Kidney (tissue), 14 donors: ENCODE data around the gene MAP2K7. TPM values are rescaled to one million over a fixed set of nuclear protein-coding genes. Genes with fewer than 3 reads are reported as not detected.
"Not testable (repeated sequence)": the region's sequence is repeated elsewhere in the genome, so short reads cannot be mapped to it uniquely, and the experiment has no call there.

Experiments used
- DNase-seq, 5 donors: peaks; one replicate each; pipeline ENCODE4 v3.0.0-alpha.2; 2013 to 2020
- FAIRE-seq: peaks from 2 replicates; lab custom pipeline; 2012; peaks lifted over from hg19 to GRCh38; lab: Jason Lieb, UNC
- H3K27ac ChIP-seq, 2 donors: one replicate each; pipeline ENCODE4 v1.7.0; 2013; ENCODE audit warnings: low read depth in 2 of 2, low read length in 2 of 2, inconsistent platforms in 1 of 2
- H3K27me3 ChIP-seq: one replicate; pipeline ENCODE4 v1.7.1; 2013; ENCODE audit warnings: low read length, inconsistent platforms; ENCODE audit not compliant: control insufficient read depth, insufficient read depth
- H3K36me3 ChIP-seq, 3 donors: one replicate each; pipeline versions ENCODE4 v1.7.0 to v1.7.1; 2013; ENCODE audit warnings: low read length in 3 of 3, control low read depth in 1 of 3, inconsistent platforms in 1 of 3; ENCODE audit not compliant: insufficient read depth in 3 of 3, control insufficient read depth in 2 of 3
- H3K4me1 ChIP-seq, 3 donors: one replicate each; pipeline versions ENCODE4 v1.7.0 to v1.7.1; 2013; ENCODE audit warnings: low read length in 3 of 3, inconsistent platforms in 1 of 3, low read depth in 1 of 3; ENCODE audit not compliant: control insufficient read depth in 2 of 3, insufficient read depth in 2 of 3
- H3K4me3 ChIP-seq, 3 donors: one replicate each; pipeline versions ENCODE4 v1.7.0 to v1.8.1; 2013; ENCODE audit warnings: low read length in 3 of 3, control low read depth in 1 of 3, inconsistent platforms in 1 of 3
- H3K9ac ChIP-seq, 3 donors: one replicate each; pipeline versions ENCODE4 v1.7.0 to v1.7.1; 2013; ENCODE audit warnings: low read length in 3 of 3, control low read depth in 1 of 3, inconsistent platforms in 1 of 3
- H3K9me3 ChIP-seq, 3 donors: one replicate each; pipeline versions ENCODE4 v1.7.0 to v1.7.1; 2013; ENCODE audit warnings: low read length in 3 of 3, control low read depth in 1 of 3, inconsistent platforms in 1 of 3; ENCODE audit not compliant: control insufficient read depth in 2 of 3, insufficient read depth in 1 of 3
- CTCF ChIP-seq: IDR thresholded peaks from 3 replicates; pipeline ENCODE4 v1.5.1; 2012; ENCODE audit warnings: mild to moderate bottlenecking, moderate library complexity, borderline replicate concordance; ENCODE audit not compliant: insufficient read depth; ENCODE audit errors: extremely low read depth
- intact Hi-C: fragments of 100-400 bp; cut with DNase I; formaldehyde crosslinking; loops from one replicate; pipeline ENCODE4 v1.11.1; 2022
- polyA plus RNA-seq: library from polyadenylated mRNA; stranded (reverse); fragments of 350-450 nt; fragmentation: Illumina TruSeq; extraction: RNeasy Lipid Tissue Mini Kit (QIAGEN cat#74804); gene quantifications from one replicate; pipeline ENCODE4 v1.2.3, GENCODE V29; 2014; ENCODE audit warnings: low read depth, low replicate concordance; ENCODE audit not compliant: insufficient read depth
- total RNA-seq: library from RNA; stranded (reverse); fragmentation: NEBNext Ultra II Directional; extraction: Animal tissue kit (Norgen Biotek cat#: 25700); gene quantifications from one replicate; pipeline ENCODE4 v1.2.1, GENCODE V29; 2021
- donor health status: control.
- donor health status: control.
- donor health status: control.
- donor health status: control.
- donor health status: control.
- donor health status: DM: yes; HTN: yes; CAD: no.
- donor health status: Normal renal cell carcinoma (clear cell type).

Gene MAP2K7
- total and polyA plus RNA-seq, 2 donors from 2014 or later, result 16.7 to 37.0 TPM

- H3K27ac ChIP-seq, result no peak within 1 kb of the TSS
- FAIRE-seq, result no peak
- H3K9ac ChIP-seq, result peak within 1 kb of the TSS in 2 of 3 donors; percentile 48 to 51
- H3K4me3 ChIP-seq, result peak within 1 kb of the TSS in 2 of 3 donors; percentile 38 to 55
- no peaks in the 10 kb centered on the region for H3K36me3 ChIP-seq
- H3K27me3 ChIP-seq, result no peaks in the 10 kb centered on the region
- TF ChIP-seq CTCF, result no peak
- H3K4me1 ChIP-seq, result no peaks in the 10 kb centered on the region
- intact Hi-C loops, result no loop called here
- DNase-seq, result peak; percentile 59 to 89 (median 75)
- no peaks in the 10 kb centered on the region for H3K9me3 ChIP-seq
Observed at GRCh38 chr19:7888145-7888825, 15.4 kb upstream of the MAP2K7 start, which contains the start of gene LRRC8E. Gene LRRC8E (plus strand): TSS chr19:7888510. CDS start chr19:7895604, 7,094 bp downstream.

- no peak for FAIRE-seq
- no peak for TF ChIP-seq CTCF
- Histone ChIP-seq H3K9me3 (no peaks in the 10 kb centered on the region), H3K27ac (no peak overlapping the region), H3K36me3 (no peaks in the 10 kb centered on the region), H3K9ac (peak overlapping the region in 1 of 3 donors; percentile 51), H3K4me3 (peak overlapping the region in 2 of 3 donors; percentile 38 to 55), H3K4me1 (no peaks in the 10 kb centered on the region), H3K27me3 (no peaks in the 10 kb centered on the region)
- intact Hi-C loops, result no loop called here
- DNase-seq, result no peak
Observed at GRCh38 chr19:7888826-7889217, 14.9 kb upstream of the MAP2K7 start.

- H3K36me3 ChIP-seq, H3K4me1 ChIP-seq, H3K9me3 ChIP-seq, H3K4me3 ChIP-seq, H3K9ac ChIP-seq, intact Hi-C loops, FAIRE-seq, DNase-seq, H3K27ac ChIP-seq, H3K27me3 ChIP-seq: not testable (repeated sequence)
Observed at GRCh38 chr19:7893362-7894101, 10.1 kb upstream of the MAP2K7 start.
